ENCODE data around the gene CCDC159. TPM values are rescaled to one million over a fixed set of nuclear protein-coding genes. Genes with fewer than 3 reads are reported as not detected.

The CCDC159 gene
- total RNA-seq, 6 experiments from 2014 or later, result 8.4 to 27.9 (median 23.4) TPM

- DNase-seq (no peak), ATAC-seq (peak in 1 of 4 donors; percentile 23)
- no CpG with 5 or more reads among the region's 9 CpGs for WGBS (ENCODE audit: insufficient coverage, low coverage, low lambda C conversion rate, missing lambda C conversion rate)
- Histone ChIP-seq H3K27ac (no peak overlapping the region), H3K36me3 (no peaks in the 10 kb centered on the region), H3K27me3 (no peaks in the 10 kb centered on the region), H3K9me3 (no peaks in the 10 kb centered on the region), H3K4me3 (no peak overlapping the region), H3K4me1 (no peaks in the 10 kb centered on the region)
- intact Hi-C loops (cut with DNase I), result no loop called here
- no peak for TF ChIP-seq POLR2A (IDR thresholded peaks at IDR 0.05)
- TF ChIP-seq, protein P1, sequence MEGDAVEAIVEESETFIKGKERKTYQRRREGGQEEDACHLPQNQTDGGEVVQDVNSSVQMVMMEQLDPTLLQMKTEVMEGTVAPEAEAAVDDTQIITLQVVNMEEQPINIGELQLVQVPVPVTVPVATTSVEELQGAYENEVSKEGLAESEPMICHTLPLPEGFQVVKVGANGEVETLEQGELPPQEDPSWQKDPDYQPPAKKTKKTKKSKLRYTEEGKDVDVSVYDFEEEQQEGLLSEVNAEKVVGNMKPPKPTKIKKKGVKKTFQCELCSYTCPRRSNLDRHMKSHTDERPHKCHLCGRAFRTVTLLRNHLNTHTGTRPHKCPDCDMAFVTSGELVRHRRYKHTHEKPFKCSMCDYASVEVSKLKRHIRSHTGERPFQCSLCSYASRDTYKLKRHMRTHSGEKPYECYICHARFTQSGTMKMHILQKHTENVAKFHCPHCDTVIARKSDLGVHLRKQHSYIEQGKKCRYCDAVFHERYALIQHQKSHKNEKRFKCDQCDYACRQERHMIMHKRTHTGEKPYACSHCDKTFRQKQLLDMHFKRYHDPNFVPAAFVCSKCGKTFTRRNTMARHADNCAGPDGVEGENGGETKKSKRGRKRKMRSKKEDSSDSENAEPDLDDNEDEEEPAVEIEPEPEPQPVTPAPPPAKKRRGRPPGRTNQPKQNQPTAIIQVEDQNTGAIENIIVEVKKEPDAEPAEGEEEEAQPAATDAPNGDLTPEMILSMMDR (IDR thresholded peaks at IDR 0.05), result no peak
These were observed 53.3 kb downstream of the CCDC159 start for GRCh38 chr19:11399667-11400066.

GRCh38 chr19:11400798-11401197 lies 54.5 kb downstream of the CCDC159 start:
- no peak for TF ChIP-seq POLR2A (IDR thresholded peaks at IDR 0.05)
- TF ChIP-seq, protein P1 (IDR thresholded peaks at IDR 0.05), result no peak
- H3K4me3 ChIP-seq, result no peak overlapping the region
- DNase-seq, result no peak
- H3K4me1 ChIP-seq, result no peaks in the 10 kb centered on the region
- intact Hi-C loops (cut with DNase I), result no loop called here
- no peaks in the 10 kb centered on the region for H3K9me3 ChIP-seq
- no peak for ATAC-seq
- no peak overlapping the region for H3K27ac ChIP-seq
- WGBS (ENCODE audit: insufficient coverage, low coverage, low lambda C conversion rate, missing lambda C conversion rate), result 75% methylated on average over 1 of the region's 1 CpG
- no peaks in the 10 kb centered on the region for H3K36me3 ChIP-seq
- no peaks in the 10 kb centered on the region for H3K27me3 ChIP-seq

GRCh38 chr19:11401808-11402543 lies 55.7 kb downstream of the CCDC159 start:
- Histone ChIP-seq H3K27ac (no peak overlapping the region), H3K27me3 (no peaks in the 10 kb centered on the region), H3K36me3 (no peaks in the 10 kb centered on the region), H3K9me3 (no peaks in the 10 kb centered on the region), H3K4me3 (no peak overlapping the region), H3K4me1 (no peaks in the 10 kb centered on the region)
- intact Hi-C loops (cut with DNase I), result no loop called here
- 69% methylated on average over 3 of the region's 9 CpGs for WGBS (ENCODE audit: insufficient coverage, low coverage, low lambda C conversion rate, missing lambda C conversion rate)
- DNase-seq (no peak), ATAC-seq (no peak)
- TF ChIP-seq, protein P1 (IDR thresholded peaks at IDR 0.05), result no peak
- no peak for TF ChIP-seq POLR2A (IDR thresholded peaks at IDR 0.05)

Other genes starting within 250 kb of the CCDC159 start
- 1 to 10 TPM in 5 of 6 experiments, under 1 TPM in 1; 0.90 to 3.8 (median 2.2) TPM for gene SPC24, start 190.7 kb upstream of the CCDC159 start, total RNA-seq
- gene KANK2, start 149.0 kb upstream of the CCDC159 start, total RNA-seq, result 10 to 100 TPM; 36.3 to 65.4 (median 50.4) TPM
- gene ANGPTL8, start 106.9 kb upstream of the CCDC159 start, total RNA-seq, result 100 to 1,000 TPM in 4 of 6 experiments, 10 to 100 TPM in 2; 56.7 to 287 (median 140) TPM
- gene DOCK6, start 84.0 kb upstream of the CCDC159 start, total RNA-seq, result 10 to 100 TPM; 19.9 to 45.9 (median 30.4) TPM
- not detected for gene TSPAN16, start 50.4 kb upstream of the CCDC159 start, total RNA-seq
- gene RAB3D, start 6.9 kb upstream of the CCDC159 start, total RNA-seq, result 1 to 10 TPM; 2.7 to 4.5 (median 4.0) TPM
- 100 to 1,000 TPM; 138 to 605 (median 165) TPM for gene TMEM205, start 251 bp upstream of the CCDC159 start, total RNA-seq
- gene PLPPR2, start 8.9 kb downstream of the CCDC159 start, total RNA-seq, result 10 to 100 TPM in 3 of 6 experiments, 1 to 10 TPM in 3; 6.7 to 17.5 (median 10.2) TPM
- 1 to 10 TPM; 1.4 to 2.7 (median 2.3) TPM for gene SWSAP1, start 28.1 kb downstream of the CCDC159 start, total RNA-seq
- gene EPOR, start 37.8 kb downstream of the CCDC159 start, total RNA-seq, result 1 to 10 TPM; 4.9 to 8.7 (median 7.1) TPM
- 10 to 100 TPM in 5 of 6 experiments, 1 to 10 TPM in 1; 6.7 to 26.6 (median 19.7) TPM for gene RGL3, start 72.8 kb downstream of the CCDC159 start, total RNA-seq
- under 1 TPM; 0.21 to 0.73 (median 0.54) TPM for gene ODAD3, start 88.6 kb downstream of the CCDC159 start, total RNA-seq
- 100 to 1,000 TPM; 114 to 206 (median 192) TPM for gene PRKCSH, start 89.1 kb downstream of the CCDC159 start, total RNA-seq
- not detected for gene ELAVL3, start 134.5 kb downstream of the CCDC159 start, total RNA-seq
- gene ZNF653, start 159.3 kb downstream of the CCDC159 start, total RNA-seq, result 1 to 10 TPM; 2.7 to 7.0 (median 3.9) TPM
- gene ECSIT, start 182.6 kb downstream of the CCDC159 start, total RNA-seq, result 10 to 100 TPM; 25.0 to 45.5 (median 37.7) TPM
- gene CNN1, start 192.3 kb downstream of the CCDC159 start, total RNA-seq, result 1 to 10 TPM in 4 of 6 experiments, under 1 TPM in 2; 0.71 to 8.5 (median 1.0) TPM
- 10 to 100 TPM; 21.9 to 33.5 (median 24.9) TPM for gene ELOF1, start 212.7 kb downstream of the CCDC159 start, total RNA-seq
- gene ACP5, start 231.1 kb downstream of the CCDC159 start, total RNA-seq, result 10 to 100 TPM; 10.4 to 28.5 (median 21.5) TPM

Measured in right lobe of liver (tissue), 6 donors.